ENCODE results near the gene TGDS. TPM values are rescaled to one million over a fixed set of nuclear protein-coding genes. Genes with fewer than 3 reads are reported as not detected.

The TGDS gene
- total and polyA plus RNA-seq, 7 donors = 5.5 to 13.2 (median 10.9) TPM

DNA sequence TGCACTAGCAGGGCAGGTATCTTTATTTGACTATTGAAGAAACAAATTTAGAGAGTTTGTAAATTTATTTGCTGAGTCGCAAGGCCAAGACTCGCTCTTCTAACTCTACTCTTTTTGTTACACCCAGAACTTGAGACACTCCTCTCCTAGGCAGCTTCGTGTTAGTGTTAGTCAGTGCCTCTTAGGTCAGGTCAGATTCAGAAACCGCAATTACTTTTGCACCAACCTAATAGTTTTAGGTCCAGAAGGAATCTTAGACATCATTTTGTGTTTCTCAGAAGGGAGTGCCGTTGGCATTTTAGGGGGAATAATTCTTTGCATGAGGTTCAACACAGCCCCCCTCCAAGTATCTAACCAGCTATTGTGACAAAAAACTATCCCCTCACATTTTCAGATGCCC, 14.5 kb upstream of the TGDS start:
- H3K4me3 ChIP-seq = no peak overlapping the region
- 96% methylated on average over 5 of the region's 5 CpGs for WGBS, 2 donors
- intact Hi-C loops (cut with DNase I) = no loop called here
- TF ChIP-seq POLR2AphosphoS5 (IDR thresholded peaks at IDR 0.05) = no peak
- TF ChIP-seq, protein P1, sequence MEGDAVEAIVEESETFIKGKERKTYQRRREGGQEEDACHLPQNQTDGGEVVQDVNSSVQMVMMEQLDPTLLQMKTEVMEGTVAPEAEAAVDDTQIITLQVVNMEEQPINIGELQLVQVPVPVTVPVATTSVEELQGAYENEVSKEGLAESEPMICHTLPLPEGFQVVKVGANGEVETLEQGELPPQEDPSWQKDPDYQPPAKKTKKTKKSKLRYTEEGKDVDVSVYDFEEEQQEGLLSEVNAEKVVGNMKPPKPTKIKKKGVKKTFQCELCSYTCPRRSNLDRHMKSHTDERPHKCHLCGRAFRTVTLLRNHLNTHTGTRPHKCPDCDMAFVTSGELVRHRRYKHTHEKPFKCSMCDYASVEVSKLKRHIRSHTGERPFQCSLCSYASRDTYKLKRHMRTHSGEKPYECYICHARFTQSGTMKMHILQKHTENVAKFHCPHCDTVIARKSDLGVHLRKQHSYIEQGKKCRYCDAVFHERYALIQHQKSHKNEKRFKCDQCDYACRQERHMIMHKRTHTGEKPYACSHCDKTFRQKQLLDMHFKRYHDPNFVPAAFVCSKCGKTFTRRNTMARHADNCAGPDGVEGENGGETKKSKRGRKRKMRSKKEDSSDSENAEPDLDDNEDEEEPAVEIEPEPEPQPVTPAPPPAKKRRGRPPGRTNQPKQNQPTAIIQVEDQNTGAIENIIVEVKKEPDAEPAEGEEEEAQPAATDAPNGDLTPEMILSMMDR (IDR thresholded peaks at IDR 0.05) = no peak
- TF ChIP-seq POLR2A (IDR thresholded peaks at IDR 0.05) = no peak
- no peak for TF ChIP-seq EP300 (IDR thresholded peaks at IDR 0.05)
- no peaks in the 10 kb centered on the region for H3K27me3 ChIP-seq
- no peaks in the 10 kb centered on the region for H3K4me1 ChIP-seq
- H3K36me3 ChIP-seq = peaks cover 0 to 51% (median 9%) of the 10 kb centered on the region in 4 donors
- DNase-seq = no peak
- no peaks in the 10 kb centered on the region for H3K9me3 ChIP-seq
- no peak overlapping the region for H3K27ac ChIP-seq

DNA sequence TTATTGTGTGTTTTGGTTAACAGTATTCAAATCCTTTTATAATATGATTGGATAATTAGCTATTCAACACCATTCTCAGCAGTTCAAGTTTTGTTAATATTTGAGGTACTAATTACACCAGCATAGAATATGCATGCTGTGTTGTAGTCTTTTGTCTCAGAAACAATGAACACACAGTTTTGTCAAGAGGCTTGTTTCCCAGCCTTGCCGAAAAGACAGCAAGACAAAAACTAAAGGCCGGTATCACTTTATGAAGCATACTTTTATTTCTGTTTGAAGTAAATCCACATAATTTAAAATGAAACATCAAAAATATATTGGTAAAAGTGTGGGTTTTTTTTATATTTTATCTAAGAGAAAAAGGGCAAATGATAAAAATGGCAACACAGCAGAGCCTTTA, 13.2 kb upstream of the TGDS start:
- intact Hi-C loops (cut with DNase I) = no loop called here
- Histone ChIP-seq H3K4me3 (no peak overlapping the region), H3K27me3 (no peaks in the 10 kb centered on the region), H3K27ac (no peak overlapping the region), H3K9me3 (no peaks in the 10 kb centered on the region), H3K36me3 (peaks cover 0 to 48% (median 9%) of the 10 kb centered on the region in 4 donors), H3K4me1 (no peaks in the 10 kb centered on the region)
- DNase-seq = no peak
- TF ChIP-seq POLR2A (IDR thresholded peaks at IDR 0.05) (no peak), EP300 (IDR thresholded peaks at IDR 0.05) (no peak), POLR2AphosphoS5 (IDR thresholded peaks at IDR 0.05) (no peak)
- TF ChIP-seq, protein P1 (IDR thresholded peaks at IDR 0.05) = no peak
- WGBS, 2 donors = 97 to 99% methylated on average over 2 of the region's 2 CpGs

DNA sequence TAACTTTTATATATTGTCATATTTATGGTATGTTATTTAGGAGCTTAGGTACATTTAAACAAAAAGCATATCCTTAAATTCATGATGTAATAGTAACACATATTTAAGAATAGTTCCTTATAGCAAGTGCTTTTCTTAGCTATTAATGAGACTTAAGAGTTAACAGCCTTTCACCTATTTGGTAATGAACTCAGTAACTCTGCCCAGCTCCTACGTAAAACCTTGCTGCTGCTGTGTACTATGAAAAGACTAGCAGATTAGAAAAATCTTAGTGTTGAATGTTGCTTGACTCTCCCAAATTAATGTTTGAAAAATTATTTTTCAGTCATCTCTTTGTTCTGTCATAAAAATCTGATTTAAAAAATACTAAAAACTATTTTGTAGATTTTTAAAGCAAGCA, 12.6 kb upstream of the TGDS start:
- TF ChIP-seq POLR2AphosphoS5 (IDR thresholded peaks at IDR 0.05) = no peak
- TF ChIP-seq EP300 (IDR thresholded peaks at IDR 0.05) = no peak
- TF ChIP-seq, protein P1 (IDR thresholded peaks at IDR 0.05) = no peak
- TF ChIP-seq POLR2A (IDR thresholded peaks at IDR 0.05) = no peak
- Histone ChIP-seq H3K27ac (no peak overlapping the region), H3K4me3 (no peak overlapping the region), H3K4me1 (no peaks in the 10 kb centered on the region), H3K36me3 (peaks cover 0 to 45% (median 9%) of the 10 kb centered on the region in 4 donors), H3K27me3 (no peaks in the 10 kb centered on the region), H3K9me3 (no peaks in the 10 kb centered on the region)
- no peak for DNase-seq
- intact Hi-C loops (cut with DNase I) = no loop called here
- 86 to 91% methylated on average over 1 of the region's 1 CpG for WGBS, 2 donors

DNA sequence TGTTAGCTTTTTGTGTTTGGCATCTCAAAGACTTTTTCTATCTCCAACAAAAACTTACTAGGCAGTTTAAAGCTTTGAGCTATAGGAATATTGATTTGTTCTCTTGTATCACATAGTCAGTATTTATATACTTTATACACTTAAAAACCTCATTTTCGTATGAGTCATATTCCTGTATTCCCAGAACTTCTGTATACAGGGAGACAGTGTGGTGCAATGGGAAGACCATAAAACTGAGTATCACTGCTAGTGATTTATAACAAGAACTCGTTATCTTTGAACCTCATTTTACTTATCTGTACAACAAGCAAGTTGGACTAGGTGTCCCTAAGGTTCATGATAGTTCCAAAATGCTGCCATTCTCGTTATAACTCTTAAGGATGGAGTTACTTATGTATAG, 12.0 kb upstream of the TGDS start:
- intact Hi-C loops (cut with DNase I) = no loop called here
- 68 to 81% methylated on average over 3 of the region's 3 CpGs for WGBS, 2 donors

More for the DNA sequence above, 12.0 kb upstream of the TGDS start:
- Histone ChIP-seq H3K27ac (no peak overlapping the region), H3K9me3 (no peaks in the 10 kb centered on the region), H3K4me3 (no peak overlapping the region), H3K27me3 (no peaks in the 10 kb centered on the region), H3K36me3 (peaks cover 0 to 45% (median 9%) of the 10 kb centered on the region in 4 donors), H3K4me1 (peaks cover 0 to 6% (median 2%) of the 10 kb centered on the region in 4 donors)
- TF ChIP-seq EP300 (IDR thresholded peaks at IDR 0.05) = no peak
- TF ChIP-seq, protein P1 (IDR thresholded peaks at IDR 0.05) = no peak
- TF ChIP-seq POLR2A (IDR thresholded peaks at IDR 0.05) = no peak
- TF ChIP-seq POLR2AphosphoS5 (IDR thresholded peaks at IDR 0.05) = no peak
- DNase-seq = no peak
